ENCODE data around the gene ITGA2.
"Not testable (repeated sequence)": the region's sequence is repeated elsewhere in the genome, so short reads cannot be mapped to it uniquely, and the experiment has no call there.

ITGA2 gene

DNA sequence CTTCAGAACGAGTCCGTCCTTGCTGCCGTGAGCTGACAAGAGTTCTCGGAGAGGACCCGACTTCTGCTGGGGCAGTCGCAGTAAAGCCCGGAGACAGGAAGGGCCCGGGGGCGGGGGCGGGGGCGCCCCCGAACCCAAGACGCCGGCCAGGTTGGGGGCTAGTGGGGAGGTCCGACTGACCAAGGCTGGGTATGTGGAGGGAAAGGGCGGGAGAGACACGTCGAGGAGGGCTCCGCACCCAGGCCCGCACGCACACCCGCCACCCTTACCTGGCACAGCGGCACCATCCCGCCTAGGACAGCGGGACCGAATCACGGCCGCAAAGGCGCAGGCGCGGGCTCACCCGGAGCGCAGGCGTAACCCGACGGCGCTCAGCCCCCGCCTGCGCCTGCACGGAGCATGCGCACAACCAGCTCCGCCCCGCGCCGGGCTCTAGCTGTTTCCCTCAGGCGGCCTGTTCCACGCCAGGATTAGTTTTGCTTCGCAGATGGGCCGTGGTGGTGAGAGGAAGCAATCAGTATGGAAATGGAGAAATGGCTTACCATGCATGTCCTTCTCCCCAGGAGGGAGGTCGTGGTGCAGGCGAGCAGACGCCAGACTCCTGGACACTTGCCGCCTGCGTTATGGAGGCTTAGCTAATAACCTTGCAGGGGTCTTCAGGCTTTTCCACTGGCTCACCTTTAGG is 120.4 kb downstream of the ITGA2 start, which contains the start of gene MOCS2:
MOCS2 (minus strand) TSS at position 315 of the 685 bp plus-strand sequence. CDS start 2,583 bp downstream, outside the sequence.
- peak; percentile 79 for DNase-seq

DNA sequence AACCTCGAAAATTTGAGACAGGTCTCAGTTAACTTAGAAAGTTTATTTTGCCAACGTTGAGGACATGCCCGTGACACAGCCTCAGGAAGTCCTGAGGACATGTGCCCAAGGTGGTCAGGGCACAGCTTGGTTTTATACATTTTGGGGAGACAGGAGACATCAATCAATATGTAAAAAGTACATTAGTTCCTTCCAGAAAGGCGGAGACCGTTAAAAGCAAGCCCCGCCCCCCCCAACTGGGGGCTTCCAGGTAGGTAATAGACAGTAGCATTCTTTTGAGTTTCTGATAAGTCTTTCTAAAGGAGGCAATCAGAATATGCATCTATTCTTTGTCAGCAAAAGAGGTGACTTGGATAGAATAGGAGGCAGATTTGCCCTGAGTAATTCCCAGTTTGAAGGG is 121.0 kb downstream of the ITGA2 start:
- DNase-seq = no peak

DNA sequence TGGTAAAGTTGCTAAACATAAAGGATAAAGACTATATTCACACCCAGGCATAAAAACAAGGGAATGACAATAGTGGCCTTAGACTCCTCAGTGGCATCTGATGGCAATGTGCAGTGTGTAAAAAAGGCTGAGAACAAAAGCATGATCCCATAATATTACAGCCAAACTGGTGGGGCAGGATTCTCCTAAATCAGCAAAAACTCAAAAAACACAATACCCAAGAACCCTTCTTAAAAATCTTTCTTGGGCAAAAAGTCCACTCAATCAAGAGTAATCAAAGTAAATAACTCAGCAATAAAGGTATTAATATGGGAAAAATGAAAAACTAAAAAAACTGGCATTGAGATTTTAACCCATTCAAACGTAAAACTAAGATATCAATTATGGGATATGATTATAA is 122.0 kb downstream of the ITGA2 start:
- DNase-seq = no peak

DNA sequence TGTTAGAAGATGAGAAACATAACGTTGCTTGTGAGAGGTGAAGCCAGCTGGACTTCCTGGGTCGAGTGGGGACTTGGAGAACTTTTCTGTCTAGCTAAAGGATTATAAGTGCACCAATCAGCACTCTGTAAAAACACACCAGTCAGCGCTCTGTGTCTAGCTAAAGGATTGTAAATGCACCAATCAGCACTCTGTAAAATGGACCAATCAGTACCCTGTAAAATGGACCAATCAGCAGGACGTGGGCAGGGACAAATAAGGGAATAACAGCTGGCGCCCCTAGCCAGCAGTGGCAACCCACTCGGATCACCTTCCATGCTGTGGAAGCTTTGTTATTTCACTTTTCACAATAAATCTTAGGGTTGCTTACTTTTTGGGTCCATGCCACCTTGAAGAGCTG is 123.2 kb downstream of the ITGA2 start:
- not testable (repeated sequence) for DNase-seq

DNA sequence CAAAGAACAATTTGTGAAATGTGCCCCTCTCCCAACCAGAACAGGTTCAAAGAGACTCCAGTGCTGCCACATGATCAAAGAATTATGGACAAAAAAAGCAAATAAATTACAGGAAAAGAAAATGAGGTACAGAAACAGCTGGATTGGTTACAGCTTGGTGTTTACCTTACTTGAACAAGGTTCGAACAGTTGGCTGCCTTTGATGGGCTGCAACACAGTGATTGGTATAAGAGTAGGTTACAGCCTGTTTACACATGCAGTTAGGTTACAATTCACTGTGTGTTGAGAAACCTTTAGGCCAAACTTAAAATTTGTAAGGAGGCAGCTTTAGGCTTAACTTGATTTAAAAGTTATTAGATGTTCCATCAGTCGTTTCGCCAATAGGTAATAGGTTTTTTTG is 123.8 kb downstream of the ITGA2 start:
- no peak for DNase-seq

DNA sequence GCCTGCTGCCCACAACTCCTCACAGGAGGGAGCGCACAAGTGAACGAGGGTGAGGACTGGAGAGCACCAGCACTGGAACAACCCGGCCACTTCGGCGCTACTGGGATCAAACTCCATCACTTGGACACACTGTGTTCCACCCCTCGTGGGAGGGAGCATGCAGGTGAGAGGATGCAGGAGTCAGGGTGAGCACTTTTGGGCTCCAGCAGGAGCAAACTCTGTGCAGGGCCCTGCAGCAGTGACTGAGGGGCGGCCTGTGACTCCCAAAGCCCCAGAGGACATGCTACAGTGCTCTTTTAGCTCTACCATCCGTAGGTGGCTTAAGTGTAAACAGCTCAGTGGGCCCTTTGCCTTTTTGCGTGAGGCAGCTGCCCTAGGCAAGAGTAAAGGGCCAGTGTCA is 124.8 kb downstream of the ITGA2 start:
- DNase-seq = no peak

DNA sequence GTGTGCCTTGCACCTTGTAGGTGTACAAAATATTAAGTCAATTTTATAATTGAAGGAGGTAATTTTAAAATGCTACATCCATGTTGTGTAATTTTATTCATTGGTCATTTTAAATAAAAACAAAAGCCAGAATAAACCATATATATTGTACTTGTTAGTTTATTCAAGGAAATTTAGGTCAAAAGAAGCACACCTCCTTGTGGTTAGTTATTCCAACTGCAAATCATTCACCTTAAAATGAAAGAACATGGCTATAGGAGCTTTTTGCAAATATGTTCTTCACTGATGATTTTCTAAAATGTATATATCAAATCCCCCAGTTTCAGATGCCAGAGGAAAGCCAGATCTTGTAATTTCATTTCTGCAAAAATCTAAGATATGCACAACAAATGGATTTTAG is 125.8 kb downstream of the ITGA2 start:
- no peak for DNase-seq

DNA sequence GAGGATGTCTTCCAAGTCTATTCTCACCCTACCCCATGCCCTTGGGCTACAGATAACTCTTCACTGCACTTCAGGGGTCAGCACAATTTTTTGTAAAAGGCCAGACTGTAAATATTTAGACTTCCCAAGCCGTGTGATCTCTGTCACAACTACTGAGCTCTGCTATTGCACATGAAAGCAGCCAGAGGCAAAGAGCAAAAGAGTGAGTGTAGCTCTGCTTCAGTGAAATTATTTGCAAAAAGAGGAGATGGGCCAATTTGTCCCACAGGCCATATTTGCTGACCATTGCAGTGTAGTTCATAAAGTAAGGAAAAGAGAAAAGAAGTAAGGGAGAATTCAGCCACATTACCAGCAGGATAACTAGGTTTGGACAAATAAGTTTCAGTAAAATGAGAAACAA is 127.4 kb downstream of the ITGA2 start:
- DNase-seq = no peak

DNA sequence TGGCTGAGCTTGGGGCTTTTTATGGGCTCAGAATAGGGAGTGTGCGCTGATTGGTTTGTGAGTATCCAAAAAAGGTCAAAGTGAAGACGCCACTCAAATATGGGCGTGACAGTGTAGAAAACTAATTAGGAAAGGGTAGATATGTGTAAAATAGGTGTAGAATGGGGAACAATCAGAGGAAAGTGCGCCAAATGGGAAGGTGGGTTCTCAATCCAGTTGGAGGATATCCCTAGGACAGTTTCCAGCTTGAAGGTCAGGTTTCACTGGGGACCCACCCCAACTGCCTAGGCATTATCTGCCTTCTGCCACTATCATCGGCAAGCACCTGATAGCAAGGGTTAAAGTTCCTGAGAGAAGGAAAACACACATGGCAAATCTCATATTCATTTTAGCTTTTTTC is 129.7 kb downstream of the ITGA2 start:
- DNase-seq = no peak

DNA sequence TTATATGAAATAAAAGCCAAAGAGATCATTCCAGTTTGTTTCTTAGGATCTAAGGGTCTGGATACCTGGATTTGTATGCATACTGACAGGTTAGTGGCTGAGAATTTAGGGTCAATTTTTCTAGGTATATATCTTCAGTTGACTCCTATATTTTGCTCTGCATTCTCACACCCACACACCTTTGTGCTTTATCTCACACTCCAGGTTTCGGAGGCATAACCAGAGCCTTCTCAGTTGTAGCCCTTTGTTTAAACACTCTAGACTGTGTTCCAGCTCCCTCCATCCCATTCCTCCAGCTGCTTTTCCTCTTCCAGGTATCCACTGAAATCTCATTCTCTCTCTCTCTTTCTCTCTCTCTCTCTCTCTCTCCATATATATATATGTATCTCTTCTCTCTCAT is 131.0 kb downstream of the ITGA2 start:
- DNase-seq = no peak

DNA sequence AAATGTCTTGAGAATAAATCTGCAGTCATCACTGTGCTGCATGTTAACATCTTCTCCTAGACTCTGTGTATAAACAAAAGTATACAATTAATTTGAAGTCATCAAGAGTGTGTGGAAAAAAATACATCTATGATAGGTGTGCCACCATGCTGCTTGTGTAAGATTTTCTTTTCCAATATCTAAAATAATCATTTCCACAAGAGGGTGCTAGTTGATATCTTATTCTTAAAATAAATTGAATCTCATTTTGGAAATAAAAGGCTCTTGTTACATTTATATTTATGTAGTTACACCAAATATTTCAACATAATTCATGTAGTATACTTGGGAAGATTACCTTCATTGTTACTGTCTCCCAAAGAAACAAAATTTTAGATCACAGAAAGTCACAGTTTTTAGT is 134.6 kb downstream of the ITGA2 start:
- no peak for DNase-seq

DNA sequence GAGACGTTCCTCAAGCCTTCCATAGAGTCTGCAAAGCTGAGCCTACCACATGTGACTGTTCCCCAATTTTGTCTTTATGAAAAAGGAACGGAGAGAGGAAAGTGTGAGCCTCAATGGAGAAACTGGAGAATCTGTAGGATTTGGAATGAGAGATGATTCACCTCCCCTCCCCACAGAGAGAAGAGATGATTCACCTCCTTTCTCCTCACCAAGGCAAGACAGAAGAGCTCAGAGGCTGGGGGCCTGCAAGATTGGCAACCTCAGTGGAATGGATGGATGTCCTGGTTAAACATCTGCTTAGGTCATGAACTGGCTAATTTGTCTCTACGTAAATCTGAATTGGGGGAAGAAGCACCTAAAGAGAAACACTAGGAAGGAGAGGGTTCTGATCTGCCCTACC is 137.4 kb downstream of the ITGA2 start:
- no peak for DNase-seq

DNA sequence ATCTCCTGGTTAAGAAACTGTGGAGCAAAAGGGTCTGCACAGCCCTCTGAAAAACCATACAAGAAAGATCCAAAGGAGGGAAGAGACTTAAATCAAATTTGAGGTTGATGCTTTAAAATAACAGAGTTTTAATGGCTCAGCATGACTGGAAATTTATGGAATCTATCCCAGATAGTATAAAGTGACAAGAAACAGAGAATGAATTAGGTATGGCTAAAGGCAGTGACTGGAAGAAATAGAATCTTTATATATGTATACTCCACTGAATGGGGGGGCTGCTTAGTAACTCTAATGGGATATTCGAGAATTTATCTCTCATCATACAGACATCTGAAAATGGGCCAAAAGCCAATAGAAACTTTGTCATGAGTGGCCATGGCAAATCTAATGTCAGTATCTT is 138.0 kb downstream of the ITGA2 start:
- DNase-seq = no peak

DNA sequence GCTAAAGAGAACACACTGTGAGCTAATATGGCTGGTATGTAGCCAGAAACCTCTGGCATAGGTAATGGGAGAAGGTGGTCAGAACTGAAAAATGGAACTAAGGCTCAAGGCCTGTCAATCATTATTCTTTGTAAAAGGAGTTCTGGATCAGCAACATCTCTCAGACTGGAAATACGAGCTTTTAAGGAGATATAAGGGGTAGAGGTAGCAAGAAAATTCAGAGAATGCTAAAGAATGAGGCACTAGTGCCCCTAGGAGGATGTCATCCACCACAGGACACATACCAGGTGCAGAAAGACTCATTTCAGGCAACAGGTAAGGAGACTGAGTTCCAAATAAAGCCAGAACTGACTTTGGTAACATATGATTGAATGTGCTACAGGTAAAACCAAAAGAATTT is 139.3 kb downstream of the ITGA2 start:
- DNase-seq = no peak

DNA sequence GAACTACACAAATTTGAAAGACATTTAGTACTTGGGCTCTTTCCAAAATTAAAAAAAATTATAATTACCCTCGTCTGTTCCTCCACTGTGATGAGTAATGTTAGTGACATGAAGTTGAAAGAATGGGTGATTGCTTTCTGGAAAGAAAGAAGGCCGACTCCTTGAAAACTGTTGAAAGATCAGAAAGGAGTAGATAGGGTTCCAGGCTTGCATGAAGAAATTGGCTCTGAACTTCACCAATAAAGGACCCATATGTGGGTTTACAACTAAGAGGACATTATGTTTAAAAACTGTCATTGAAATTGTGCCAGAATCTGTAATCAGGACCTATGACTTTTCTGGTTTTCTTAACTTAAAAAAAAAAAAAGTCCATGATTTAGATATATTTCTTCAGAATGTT is 141.1 kb downstream of the ITGA2 start:
- no peak for DNase-seq

DNA sequence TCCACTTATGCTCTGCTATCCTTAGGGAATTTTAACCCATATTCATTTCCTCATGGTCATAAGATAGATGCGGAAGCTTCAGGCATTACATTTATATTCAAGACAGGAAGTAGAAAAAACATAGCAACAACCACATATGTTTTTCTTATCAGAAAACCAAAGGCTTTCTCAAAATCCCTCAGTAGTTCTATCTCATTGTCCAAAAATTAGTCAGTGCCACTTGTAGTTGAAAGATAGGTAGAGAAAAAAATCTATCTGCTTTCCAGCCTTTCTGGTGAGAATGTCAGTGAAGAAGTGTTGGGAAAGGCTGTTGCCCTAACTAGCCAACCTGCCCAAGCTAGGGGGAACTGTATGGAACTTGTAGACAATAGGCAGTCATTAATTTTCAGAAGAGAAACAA is 143.9 kb downstream of the ITGA2 start:
- no peak for DNase-seq
